Measurements from ENCODE around the gene TFCP2L1. TPM values are rescaled to one million over a fixed set of nuclear protein-coding genes. Genes with fewer than 3 reads are reported as not detected.

TFCP2L1 gene
- total and polyA plus RNA-seq, 2 experiments from 2014 or later = 0.94 to 6.4 TPM

- Histone ChIP-seq H3K9me2 (ENCODE audit: insufficient read depth) (no peaks in the 10 kb centered on the region), H3K4me3 (no peak overlapping the region), H3K27ac (ENCODE audit: low read depth) (no peak overlapping the region), H3K27me3 (ENCODE audit: insufficient read depth) (no peaks in the 10 kb centered on the region), H3K4me2 (no peak overlapping the region), H2AFZ (no peak overlapping the region), H3F3A (replicated peaks; ENCODE audit: low read depth) (no peaks in the 10 kb centered on the region), H4K20me1 (replicated peaks; ENCODE audit: insufficient read depth) (no peaks in the 10 kb centered on the region; the same call in 1 of the 2 replicates), H3K79me2 (replicated peaks; ENCODE audit: insufficient read depth) (no peaks in the 10 kb centered on the region), H3K36me3 (ENCODE audit: insufficient read depth) (no peaks in the 10 kb centered on the region), H3K4me1 (ENCODE audit: insufficient read depth) (no peaks in the 10 kb centered on the region)
- H3K4me1 Mint-ChIP-seq = peaks cover 14% of the 10 kb centered on the region
- no peaks in the 10 kb centered on the region for H3K36me3 Mint-ChIP-seq (ENCODE audit: low read depth)
- no peak for TF ChIP-seq ZNF462 (CRISPR knock-in tag; IDR thresholded peaks at IDR 0.05)
- TF ChIP-seq CREB1 (CRISPR knock-in tag; IDR thresholded peaks at IDR 0.05; ENCODE audit: low read depth) = no peak
- TF ChIP-seq EZH2phosphoT487 (IDR thresholded peaks at IDR 0.05; ENCODE audit: unreplicated experiment) = no peak
- no peak for TF ChIP-seq REST (IDR thresholded peaks at IDR 0.05; ENCODE audit: unreplicated experiment)
- no peak for TF ChIP-seq JUNB (IDR thresholded peaks at IDR 0.05; ENCODE audit: unreplicated experiment)
- TF ChIP-seq EZH2 (IDR thresholded peaks at IDR 0.05; ENCODE audit: low read depth, unreplicated experiment) = no peak
- no peak for TF ChIP-seq NANOG (IDR thresholded peaks at IDR 0.05; ENCODE audit: borderline replicate concordance)
- no peak for TF ChIP-seq ZNF331 (CRISPR knock-in tag; IDR thresholded peaks at IDR 0.05; ENCODE audit: low read depth)
- TF ChIP-seq POLR2AphosphoS5 (IDR thresholded peaks at IDR 0.05; ENCODE audit: low read depth) = no peak
- no peak for TF ChIP-seq STAT1 (IDR thresholded peaks at IDR 0.05; ENCODE audit: unreplicated experiment)
- no peak for TF ChIP-seq ZNF114 (CRISPR knock-in tag; IDR thresholded peaks at IDR 0.05)
- no peak for TF ChIP-seq CTCF (conservative IDR thresholded peaks at IDR 0.05; ENCODE audit: low read depth in 2 of 2)
- TF ChIP-seq ETS1 (IDR thresholded peaks at IDR 0.05) = no peak
- H3K9me3 Mint-ChIP-seq = no peaks in the 10 kb centered on the region
- H3K27ac Mint-ChIP-seq = no peak overlapping the region
- peaks cover 10% of the 10 kb centered on the region for H3K27me3 Mint-ChIP-seq (ENCODE audit: insufficient read depth, low read depth, poor library complexity)
- DNase-seq (ENCODE audit: low spot score) (no peak), ATAC-seq (no peak)
- H3K4me3 Mint-ChIP-seq = no peak overlapping the region
These were observed 93.5 kb downstream of the TFCP2L1 start for GRCh38 chr2:121191191-121192170.

Data from GM23338 (cell line).